Measurements from ENCODE around the gene EPHA2. TPM values are rescaled to one million over a fixed set of nuclear protein-coding genes. Genes with fewer than 3 reads are reported as not detected.

The EPHA2 gene
- total RNA-seq, 1 donor from 2014 or later = not detected

DNA sequence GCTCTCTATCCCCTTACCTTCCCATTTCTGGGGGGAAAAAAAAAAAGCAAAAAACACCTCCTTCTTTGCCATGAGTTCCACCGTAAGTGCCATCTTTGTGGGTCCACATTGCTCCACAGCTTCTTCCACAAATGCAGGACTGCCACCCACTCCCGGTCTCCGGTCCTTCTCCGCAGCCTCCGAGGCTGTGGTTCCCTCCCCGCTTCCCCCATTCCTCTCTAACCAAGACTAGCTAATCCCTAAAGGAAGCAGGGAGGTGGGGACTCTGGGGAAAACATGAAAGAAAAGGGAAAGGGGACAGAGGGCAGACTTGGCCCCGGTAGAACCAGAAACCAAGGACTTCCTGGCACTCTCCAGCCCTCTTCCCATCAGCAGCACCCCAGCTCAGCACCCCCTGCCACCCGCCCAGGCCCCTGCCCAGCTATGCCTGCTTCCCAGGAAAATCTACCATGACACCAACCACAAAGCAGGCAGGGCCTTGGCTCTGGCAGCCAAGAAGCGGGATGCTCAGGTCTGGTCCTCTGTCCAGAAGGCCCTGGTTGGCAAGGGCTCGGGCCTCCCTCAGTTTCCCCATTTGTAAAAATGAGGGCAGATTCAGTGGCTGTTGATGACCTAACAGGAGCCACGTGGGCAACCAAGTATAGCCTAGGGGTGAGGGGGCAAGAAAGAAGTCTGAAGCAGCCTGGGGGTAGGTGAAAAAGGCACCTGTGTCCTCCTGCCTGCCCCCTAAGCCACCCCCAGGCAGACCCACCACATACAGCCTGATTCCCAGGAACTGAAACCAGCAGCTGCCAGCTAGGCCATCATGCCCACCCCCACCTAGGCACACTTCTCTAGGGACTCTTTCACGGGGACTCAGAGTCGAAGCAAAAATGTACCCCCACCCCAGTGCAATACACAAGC lies 2.5 kb downstream of the EPHA2 start:
- CTCF ChIA-PET = no interaction called here
- Mint-ChIP-seq H3K36me3 (ENCODE audit: low read depth) (no peaks in the 10 kb centered on the region), H3K4me3 (no peak overlapping the region), H3K27ac (no peak overlapping the region), H3K9me3 (no peaks in the 10 kb centered on the region), H3K27me3 (peaks cover 32% of the 10 kb centered on the region), H3K4me1 (peaks cover 30% of the 10 kb centered on the region)
- no peak for DNase-seq
- POLR2A ChIA-PET = interaction anchor here (0.6 kb wide), 1 partner anchor 28 kb away, joined by 3 read pairs; no protein-coding TSS in a partner anchor
- TF ChIP-seq, protein P1, sequence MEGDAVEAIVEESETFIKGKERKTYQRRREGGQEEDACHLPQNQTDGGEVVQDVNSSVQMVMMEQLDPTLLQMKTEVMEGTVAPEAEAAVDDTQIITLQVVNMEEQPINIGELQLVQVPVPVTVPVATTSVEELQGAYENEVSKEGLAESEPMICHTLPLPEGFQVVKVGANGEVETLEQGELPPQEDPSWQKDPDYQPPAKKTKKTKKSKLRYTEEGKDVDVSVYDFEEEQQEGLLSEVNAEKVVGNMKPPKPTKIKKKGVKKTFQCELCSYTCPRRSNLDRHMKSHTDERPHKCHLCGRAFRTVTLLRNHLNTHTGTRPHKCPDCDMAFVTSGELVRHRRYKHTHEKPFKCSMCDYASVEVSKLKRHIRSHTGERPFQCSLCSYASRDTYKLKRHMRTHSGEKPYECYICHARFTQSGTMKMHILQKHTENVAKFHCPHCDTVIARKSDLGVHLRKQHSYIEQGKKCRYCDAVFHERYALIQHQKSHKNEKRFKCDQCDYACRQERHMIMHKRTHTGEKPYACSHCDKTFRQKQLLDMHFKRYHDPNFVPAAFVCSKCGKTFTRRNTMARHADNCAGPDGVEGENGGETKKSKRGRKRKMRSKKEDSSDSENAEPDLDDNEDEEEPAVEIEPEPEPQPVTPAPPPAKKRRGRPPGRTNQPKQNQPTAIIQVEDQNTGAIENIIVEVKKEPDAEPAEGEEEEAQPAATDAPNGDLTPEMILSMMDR (IDR thresholded peaks at IDR 0.05) = no peak
- intact Hi-C loops (cut with micrococcal nuclease) = no loop called here
- ATAC-seq (ENCODE audit: low read depth) = no peak

DNA sequence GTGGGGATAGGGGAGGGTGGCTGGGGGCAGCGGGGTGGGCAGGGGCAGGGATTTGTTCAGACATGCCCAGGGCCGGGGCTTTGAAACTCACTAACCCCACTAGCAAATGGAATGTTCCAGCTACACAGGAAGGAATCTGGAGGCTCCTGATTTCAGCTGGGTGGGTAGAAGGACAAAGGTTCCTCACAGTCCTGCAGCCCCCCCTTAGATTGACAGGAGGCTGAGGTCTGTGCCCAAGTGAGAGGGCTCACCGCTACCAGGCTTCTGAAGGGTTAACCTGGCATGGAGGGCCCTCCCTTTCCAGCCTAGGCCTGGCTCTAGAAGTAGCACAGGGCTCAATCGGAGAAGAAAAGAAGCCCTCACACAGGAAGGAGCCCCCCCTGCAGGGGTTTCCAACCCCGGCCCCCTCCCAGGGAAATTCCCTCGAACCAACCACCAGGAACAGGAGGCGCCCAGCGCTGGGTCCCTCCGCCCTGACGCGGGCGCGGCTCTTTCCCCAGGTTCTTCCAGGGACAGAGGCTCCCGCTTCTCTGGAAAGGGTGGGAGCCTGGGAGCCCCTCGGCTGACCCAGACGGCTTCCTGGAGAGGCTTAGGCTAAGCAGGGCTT lies 3.3 kb downstream of the EPHA2 start:
- Mint-ChIP-seq H3K4me1 (peaks cover 30% of the 10 kb centered on the region), H3K36me3 (ENCODE audit: low read depth) (no peaks in the 10 kb centered on the region), H3K4me3 (no peak overlapping the region), H3K9me3 (no peaks in the 10 kb centered on the region), H3K27me3 (peaks cover 32% of the 10 kb centered on the region), H3K27ac (no peak overlapping the region)
- DNase-seq (no peak), ATAC-seq (ENCODE audit: low read depth) (no peak)
- TF ChIP-seq, protein P1 (IDR thresholded peaks at IDR 0.05) = no peak
- ChIA-PET POLR2A (no interaction called here), CTCF (no interaction called here)
- intact Hi-C loops (cut with micrococcal nuclease) = no loop called here

DNA sequence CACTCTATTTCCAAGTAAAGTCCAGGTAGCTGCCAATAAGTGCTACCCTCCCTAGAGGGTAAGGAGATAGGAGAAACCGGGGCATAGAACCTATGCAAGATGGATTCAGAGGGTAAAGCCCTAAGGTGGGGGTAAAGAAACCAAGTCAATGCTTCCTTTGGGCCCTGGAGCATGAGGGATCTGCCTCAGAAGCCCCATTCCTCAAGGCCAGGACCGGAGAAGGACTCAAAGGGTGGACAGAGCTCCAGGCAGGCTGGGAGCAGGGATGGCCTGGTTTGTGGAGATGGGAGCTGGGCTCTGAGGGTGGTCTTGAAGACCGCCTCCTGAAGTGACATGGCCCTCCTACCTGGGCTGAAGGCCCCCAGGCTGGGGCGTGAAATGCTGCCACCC lies 3.9 kb downstream of the EPHA2 start:
- POLR2A ChIA-PET = no interaction called here
- Mint-ChIP-seq H3K27me3 (peaks cover 38% of the 10 kb centered on the region), H3K4me3 (no peak overlapping the region), H3K36me3 (ENCODE audit: low read depth) (no peaks in the 10 kb centered on the region), H3K9me3 (no peaks in the 10 kb centered on the region), H3K27ac (no peak overlapping the region), H3K4me1 (peaks cover 27% of the 10 kb centered on the region)
- DNase-seq (no peak), ATAC-seq (ENCODE audit: low read depth) (no peak)
- TF ChIP-seq, protein P1 (IDR thresholded peaks at IDR 0.05) = no peak
- CTCF ChIA-PET = no interaction called here
- intact Hi-C loops (cut with micrococcal nuclease) = no loop called here

DNA sequence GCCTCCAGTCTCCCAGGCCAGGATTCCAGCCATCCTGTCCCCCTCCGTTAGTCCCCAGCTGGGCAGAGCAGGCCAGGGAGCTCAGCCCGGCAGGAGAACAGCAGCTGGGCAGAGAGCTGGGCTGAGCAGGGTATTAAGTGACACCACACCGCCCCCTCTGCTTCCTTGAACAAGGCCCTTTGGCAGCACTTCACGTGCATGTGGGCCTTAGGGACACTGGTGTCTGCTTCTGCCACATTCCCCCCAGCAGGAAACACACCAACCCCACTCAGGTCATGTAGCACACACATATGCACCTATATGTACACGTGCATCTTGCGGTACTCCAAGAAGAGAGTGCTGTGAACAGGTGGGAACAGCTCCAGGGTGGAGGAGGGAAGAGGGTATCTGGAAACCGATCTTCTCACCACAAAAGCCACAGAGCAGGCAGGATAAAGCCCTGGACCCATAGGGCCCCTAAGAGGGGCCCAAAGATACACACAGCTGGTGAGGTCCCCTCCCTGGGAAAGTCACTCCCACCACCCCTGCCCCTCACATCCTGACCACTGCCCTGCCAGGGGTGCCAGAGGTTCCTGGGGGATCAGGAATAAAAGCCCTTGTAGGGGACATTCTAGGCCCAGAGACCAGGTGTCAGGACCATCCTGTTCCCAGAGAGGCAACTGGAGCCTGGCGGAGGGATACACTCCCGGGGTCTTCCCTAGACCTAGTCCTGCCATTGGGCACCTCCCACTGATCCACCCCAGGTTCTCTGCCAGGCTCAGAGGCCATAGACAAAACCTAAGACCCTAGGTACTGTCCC lies 4.5 kb downstream of the EPHA2 start:
- ATAC-seq (ENCODE audit: low read depth) = no peak
- ChIA-PET CTCF (no interaction called here), POLR2A (interaction anchor here (0.6 kb wide), 1 partner anchor 29 kb away, joined by 8 read pairs; no protein-coding TSS in a partner anchor)
- Mint-ChIP-seq H3K27me3 (peaks cover 42% of the 10 kb centered on the region), H3K4me3 (no peak overlapping the region), H3K4me1 (peaks cover 27% of the 10 kb centered on the region), H3K9me3 (no peaks in the 10 kb centered on the region), H3K27ac (no peak overlapping the region), H3K36me3 (ENCODE audit: low read depth) (no peaks in the 10 kb centered on the region)
- no peak for DNase-seq
- intact Hi-C loops (cut with micrococcal nuclease) = no loop called here
- TF ChIP-seq, protein P1 (IDR thresholded peaks at IDR 0.05) = no peak

DNA sequence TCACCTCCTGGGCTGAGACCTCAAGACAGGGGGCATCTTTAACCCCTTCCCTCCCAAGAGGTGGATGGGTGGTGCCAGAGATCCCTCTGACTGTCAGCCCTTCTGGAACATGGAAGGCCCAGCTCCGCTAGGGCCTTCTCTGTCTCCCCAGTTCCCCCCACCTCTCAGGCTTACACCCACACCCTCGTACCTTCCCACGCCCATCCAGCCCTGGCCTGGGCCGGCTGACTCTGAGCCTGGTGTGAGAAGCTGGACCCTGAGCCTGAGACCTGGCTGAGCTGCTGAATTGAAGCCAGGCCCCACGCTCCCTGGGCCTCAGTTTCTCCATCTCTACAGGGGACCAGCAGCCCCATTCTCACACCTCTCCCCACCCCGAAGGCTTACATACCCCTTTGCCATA lies 5.4 kb downstream of the EPHA2 start:
- TF ChIP-seq, protein P1 (IDR thresholded peaks at IDR 0.05) = no peak
- ATAC-seq (ENCODE audit: low read depth) (no peak), DNase-seq (no peak)
- peaks cover 42% of the 10 kb centered on the region for H3K27me3 Mint-ChIP-seq
- no peak overlapping the region for H3K27ac Mint-ChIP-seq
- H3K4me3 Mint-ChIP-seq = no peak overlapping the region
- peaks cover 23% of the 10 kb centered on the region for H3K4me1 Mint-ChIP-seq
- CTCF ChIA-PET = no interaction called here
- no peaks in the 10 kb centered on the region for H3K9me3 Mint-ChIP-seq
- POLR2A ChIA-PET = interaction anchor here (0.6 kb wide), 1 partner anchor 30 kb away, joined by 8 read pairs; no protein-coding TSS in a partner anchor
- no peaks in the 10 kb centered on the region for H3K36me3 Mint-ChIP-seq (ENCODE audit: low read depth)
- intact Hi-C loops (cut with micrococcal nuclease) = no loop called here
